ENCODE results near the gene PRDM1. TPM values are rescaled to one million over a fixed set of nuclear protein-coding genes. Genes with fewer than 3 reads are reported as not detected.
"Not testable (repeated sequence)": the region's sequence is repeated elsewhere in the genome, so short reads cannot be mapped to it uniquely, and the experiment has no call there.

The PRDM1 gene
- total and polyA plus RNA-seq, 12 donors, result 0.32 to 11.2 (median 1.9) TPM

- Histone ChIP-seq H3K4me3 (no peak overlapping the region), H3K27me3 (peaks cover 0 to 7% (median 0%) of the 10 kb centered on the region in 7 donors), H3K4me1 (no peaks in the 10 kb centered on the region), H3K36me3 (no peaks in the 10 kb centered on the region), H3K27ac (no peak overlapping the region), H3K9me3 (no peaks in the 10 kb centered on the region)
- no peak for ATAC-seq
- TF ChIP-seq CTCF (IDR thresholded peaks at IDR 0.05), result no peak
- no peak for DNase-seq
- intact Hi-C loops (cut with DNase I), result no loop called here
- WGBS, 2 donors, result 85 to 89% methylated on average over 1 of the region's 1 CpG
Measured at GRCh38 chr6:106149472-106150069, 63.4 kb downstream of the PRDM1 start.

- H3K27ac ChIP-seq; H3K36me3 ChIP-seq; intact Hi-C loops (cut with DNase I); ATAC-seq; H3K27me3 ChIP-seq; H3K4me3 ChIP-seq; DNase-seq; H3K9me3 ChIP-seq; H3K4me1 ChIP-seq: not testable (repeated sequence)
- 86 to 89% methylated on average over 3 of the region's 3 CpGs for WGBS, 2 donors
Measured at GRCh38 chr6:106152476-106152875, 66.3 kb downstream of the PRDM1 start.

GRCh38 chr6:106152952-106153351, 66.8 kb downstream of the PRDM1 start:
- no peaks in the 10 kb centered on the region for H3K9me3 ChIP-seq
- H3K4me1 ChIP-seq, result peaks cover 0 to 9% (median 0%) of the 10 kb centered on the region in 9 donors
- H3K27ac ChIP-seq, result no peak overlapping the region
- no peak for DNase-seq
- peaks cover 0 to 7% (median 0%) of the 10 kb centered on the region in 7 donors for H3K27me3 ChIP-seq
- 54 to 68% methylated on average over 4 of the region's 4 CpGs for WGBS, 2 donors
- no peak for TF ChIP-seq CTCF (IDR thresholded peaks at IDR 0.05)
- H3K36me3 ChIP-seq, result no peaks in the 10 kb centered on the region
- intact Hi-C loops (cut with DNase I), result no loop called here
- H3K4me3 ChIP-seq, result no peak overlapping the region
- ATAC-seq, result no peak

GRCh38 chr6:106154326-106154725, 68.2 kb downstream of the PRDM1 start:
- no peak overlapping the region for H3K4me3 ChIP-seq
- no peak for DNase-seq
- intact Hi-C loops (cut with DNase I), result no loop called here
- H3K27ac ChIP-seq, result no peak overlapping the region
- ATAC-seq, result no peak
- 94 to 95% methylated on average over 8 of the region's 8 CpGs for WGBS, 2 donors
- H3K27me3 ChIP-seq, result peaks cover 0 to 12% (median 0%) of the 10 kb centered on the region in 7 donors
- no peak for TF ChIP-seq CTCF (IDR thresholded peaks at IDR 0.05)
- no peaks in the 10 kb centered on the region for H3K9me3 ChIP-seq
- peaks cover 0 to 9% (median 0%) of the 10 kb centered on the region in 9 donors for H3K4me1 ChIP-seq
- H3K36me3 ChIP-seq, result no peaks in the 10 kb centered on the region

- no peaks in the 10 kb centered on the region for H3K9me3 ChIP-seq
- intact Hi-C loops (cut with DNase I), result no loop called here
- no peak overlapping the region for H3K4me3 ChIP-seq
- no peak for ATAC-seq
- no peak for DNase-seq
- peaks cover 0 to 12% (median 0%) of the 10 kb centered on the region in 7 donors for H3K27me3 ChIP-seq
- no peak for TF ChIP-seq CTCF (IDR thresholded peaks at IDR 0.05)
- 64 to 67% methylated on average over 12 of the region's 12 CpGs for WGBS, 2 donors
- peaks cover 0 to 9% (median 0%) of the 10 kb centered on the region in 9 donors for H3K4me1 ChIP-seq
- no peak overlapping the region for H3K27ac ChIP-seq
- no peaks in the 10 kb centered on the region for H3K36me3 ChIP-seq
Measured at GRCh38 chr6:106155219-106155830, 69.2 kb downstream of the PRDM1 start.

Measured in heart right ventricle (tissue), 16 donors.